Mesendoderm (in vitro differentiated cells): ENCODE results near the gene RCAN3.
"Not testable (repeated sequence)": the region's sequence is repeated elsewhere in the genome, so short reads cannot be mapped to it uniquely, and the experiment has no call there.

ENCODE experiments used
- DNase-seq: peaks from one replicate; pipeline ENCODE4 v3.0.0; 2013
- H2AK5ac ChIP-seq: 2 replicates; pipeline ENCODE4 v1.6.1; 2013; ENCODE audit warnings: low read length, inconsistent platforms
- H2BK120ac ChIP-seq: 2 replicates; pipeline ENCODE4 v1.6.1; 2013; ENCODE audit warnings: low read depth, mild to moderate bottlenecking, low read length, moderate library complexity, mixed read lengths
- H2BK15ac ChIP-seq: replicated peaks from 2 replicates; pipeline ENCODE4 v1.6.1; 2013; ENCODE audit warnings: low read depth, mild to moderate bottlenecking, moderate library complexity
- H2BK5ac ChIP-seq: 2 replicates; pipeline ENCODE4 v1.6.1; 2013; ENCODE audit warnings: low read length, inconsistent platforms
- H3K18ac ChIP-seq: 2 replicates; pipeline ENCODE4 v1.6.1; 2013; ENCODE audit warnings: mild to moderate bottlenecking, low read length, mixed read lengths
- H3K23ac ChIP-seq: one replicate; pipeline ENCODE4 v1.6.1; 2013; ENCODE audit warnings: low read length
- H3K27ac ChIP-seq: 2 replicates; pipeline ENCODE4 v1.5.1; 2013; ENCODE audit warnings: low read depth, mild to moderate bottlenecking, inconsistent platforms, low read length, moderate library complexity
- H3K27me3 ChIP-seq: 2 replicates; pipeline ENCODE4 v1.6.1; 2013; ENCODE audit warnings: low read length, control low read depth, mild to moderate bottlenecking, inconsistent platforms; ENCODE audit not compliant: insufficient read depth, poor library complexity
- H3K36me3 ChIP-seq: 2 replicates; pipeline ENCODE4 v1.6.1; 2013; ENCODE audit warnings: low read length, inconsistent platforms; ENCODE audit not compliant: control insufficient read depth, insufficient read depth
- H3K4ac ChIP-seq: one replicate; pipeline ENCODE4 v1.6.1; 2013; ENCODE audit warnings: low read depth, mild to moderate bottlenecking, low read length, moderate library complexity
- H3K4me1 ChIP-seq: 2 replicates; pipeline ENCODE4 v1.6.1; 2013; ENCODE audit warnings: low read depth, low read length, inconsistent platforms; ENCODE audit not compliant: control insufficient read depth
- H3K4me2 ChIP-seq: 2 replicates; pipeline ENCODE4 v1.6.1; 2013; ENCODE audit warnings: low read length
- H3K4me3 ChIP-seq: 2 replicates; pipeline ENCODE4 v1.5.1; 2013; ENCODE audit warnings: mild to moderate bottlenecking, low read length
- H3K56ac ChIP-seq: one replicate; pipeline ENCODE4 v1.6.1; 2013; ENCODE audit warnings: low read length
- H3K79me1 ChIP-seq: 2 replicates; pipeline ENCODE4 v1.6.1; 2013; ENCODE audit warnings: low read length, inconsistent platforms
- H3K79me2 ChIP-seq: 2 replicates; pipeline ENCODE4 v1.6.1; 2013; ENCODE audit warnings: mild to moderate bottlenecking, low read length; ENCODE audit not compliant: control insufficient read depth, insufficient read depth
- H3K9ac ChIP-seq: 2 replicates; pipeline ENCODE4 v1.6.1; 2013; ENCODE audit warnings: low read length, inconsistent platforms
- H4K5ac ChIP-seq: one replicate; pipeline ENCODE4 v1.6.1; 2013; ENCODE audit warnings: low read length
- H4K8ac ChIP-seq: one replicate; pipeline ENCODE4 v1.6.1; 2013; ENCODE audit warnings: low read depth, mild to moderate bottlenecking, control low read depth, low read length, moderate library complexity
- WGBS: extraction: QIAGEN DNeasy Blood & Tissue Kit; methylation state at CpG from one replicate; pipeline ENCODE4 v1.1.7; 2013; ENCODE audit warnings: low lambda C conversion rate, missing lambda C conversion rate; ENCODE audit not compliant: insufficient coverage; ENCODE audit errors: extremely low coverage; 5-methylcytosine and 5-hydroxymethylcytosine counted together

The RCAN3 gene

GRCh38 chr1:24515671-24516209, 13.1 kb downstream of the RCAN3 start:
- not testable (repeated sequence) for H2BK15ac ChIP-seq

GRCh38 chr1:24516506-24516905, 13.9 kb downstream of the RCAN3 start:
- Histone ChIP-seq H3K4ac (no peak overlapping the region), H3K18ac (no peak overlapping the region), H4K5ac (no peak overlapping the region), H3K9ac (no peak overlapping the region), H3K36me3 (peaks cover 1% of the 10 kb centered on the region), H3K27ac (no peak overlapping the region), H3K4me2 (no peak overlapping the region), H3K4me1 (no peaks in the 10 kb centered on the region), H4K8ac (no peak overlapping the region), H2BK15ac (no peak overlapping the region), H2AK5ac (no peak overlapping the region), H3K56ac (no peak overlapping the region), H3K4me3 (no peak overlapping the region), H3K23ac (no peak overlapping the region), H2BK5ac (no peak overlapping the region), H3K79me1 (peaks cover 6% of the 10 kb centered on the region), H2BK120ac (no peak overlapping the region), H3K79me2 (peaks cover 4% of the 10 kb centered on the region), H3K27me3 (no peaks in the 10 kb centered on the region)
- WGBS, result no CpG with 5 or more reads among the region's 12 CpGs
- no peak for DNase-seq

More at GRCh38 chr1:24515671-24516209, 13.1 kb downstream of the RCAN3 start:
- H3K4ac ChIP-seq, H3K4me2 ChIP-seq, H3K36me3 ChIP-seq, H3K27me3 ChIP-seq, H3K4me1 ChIP-seq, H3K4me3 ChIP-seq, H3K79me1 ChIP-seq, H2AK5ac ChIP-seq, DNase-seq, H4K8ac ChIP-seq, H3K18ac ChIP-seq, H3K79me2 ChIP-seq, H3K23ac ChIP-seq, H3K9ac ChIP-seq, H3K27ac ChIP-seq, H2BK120ac ChIP-seq, H2BK5ac ChIP-seq, H4K5ac ChIP-seq, H3K56ac ChIP-seq: not testable (repeated sequence)
- no CpG with 5 or more reads among the region's 14 CpGs for WGBS

- H4K5ac ChIP-seq, result no peak overlapping the region
- no CpG with 5 or more reads among the region's 4 CpGs for WGBS
- no peak overlapping the region for H3K23ac ChIP-seq
Measured at GRCh38 chr1:24517898-24518297, 15.3 kb downstream of the RCAN3 start.

GRCh38 chr1:24520282-24520681, 17.6 kb downstream of the RCAN3 start:
- H3K79me2 ChIP-seq, H3K4me3 ChIP-seq, H3K4me1 ChIP-seq, H2BK15ac ChIP-seq, H3K27ac ChIP-seq, DNase-seq, H2BK120ac ChIP-seq, H3K4me2 ChIP-seq, H3K36me3 ChIP-seq, H4K8ac ChIP-seq, H2BK5ac ChIP-seq, H4K5ac ChIP-seq, H3K4ac ChIP-seq, H3K23ac ChIP-seq, H3K18ac ChIP-seq, H3K79me1 ChIP-seq, H3K56ac ChIP-seq, H3K27me3 ChIP-seq, H3K9ac ChIP-seq, H2AK5ac ChIP-seq: not testable (repeated sequence)
- WGBS, result no CpG with 5 or more reads among the region's 5 CpGs

More at GRCh38 chr1:24517898-24518297, 15.3 kb downstream of the RCAN3 start:
- Histone ChIP-seq H2BK5ac (no peak overlapping the region), H3K4me1 (no peaks in the 10 kb centered on the region), H3K27me3 (no peaks in the 10 kb centered on the region), H3K79me1 (peaks cover 2% of the 10 kb centered on the region), H2AK5ac (no peak overlapping the region), H3K4ac (no peak overlapping the region), H3K4me2 (no peak overlapping the region), H3K79me2 (no peaks in the 10 kb centered on the region), H3K9ac (no peak overlapping the region), H2BK15ac (no peak overlapping the region), H3K27ac (no peak overlapping the region), H3K4me3 (no peak overlapping the region), H3K18ac (no peak overlapping the region), H2BK120ac (no peak overlapping the region), H3K36me3 (no peaks in the 10 kb centered on the region), H4K8ac (no peak overlapping the region), H3K56ac (no peak overlapping the region)
- no peak for DNase-seq

GRCh38 chr1:24525606-24526005, 23.0 kb downstream of the RCAN3 start:
- Histone ChIP-seq H2BK120ac (no peak overlapping the region), H3K27me3 (no peaks in the 10 kb centered on the region), H3K27ac (no peak overlapping the region), H3K4me1 (peaks cover 3% of the 10 kb centered on the region), H2AK5ac (no peak overlapping the region), H4K5ac (no peak overlapping the region), H3K23ac (no peak overlapping the region), H3K4me2 (no peak overlapping the region), H2BK5ac (no peak overlapping the region), H2BK15ac (no peak overlapping the region), H3K18ac (no peak overlapping the region), H3K56ac (no peak overlapping the region), H3K4me3 (no peak overlapping the region), H3K79me1 (peaks cover 1% of the 10 kb centered on the region), H3K79me2 (no peaks in the 10 kb centered on the region), H3K4ac (no peak overlapping the region), H4K8ac (no peak overlapping the region), H3K9ac (no peak overlapping the region), H3K36me3 (no peaks in the 10 kb centered on the region)
- no CpG with 5 or more reads among the region's 6 CpGs for WGBS
- peak; percentile 76 for DNase-seq

- no CpG with 5 or more reads among the region's 7 CpGs for WGBS
Measured at GRCh38 chr1:24526045-24526444, 23.4 kb downstream of the RCAN3 start.

More at GRCh38 chr1:24526045-24526444, 23.4 kb downstream of the RCAN3 start:
- Histone ChIP-seq H3K79me1 (peaks cover 1% of the 10 kb centered on the region), H3K4me2 (no peak overlapping the region), H2BK120ac (no peak overlapping the region), H3K9ac (no peak overlapping the region), H3K18ac (no peak overlapping the region), H2BK15ac (no peak overlapping the region), H3K23ac (no peak overlapping the region), H2BK5ac (no peak overlapping the region), H3K79me2 (no peaks in the 10 kb centered on the region), H4K8ac (no peak overlapping the region), H3K4me3 (no peak overlapping the region), H3K4me1 (peaks cover 3% of the 10 kb centered on the region), H4K5ac (no peak overlapping the region), H2AK5ac (no peak overlapping the region), H3K27me3 (no peaks in the 10 kb centered on the region), H3K36me3 (no peaks in the 10 kb centered on the region), H3K56ac (no peak overlapping the region), H3K4ac (no peak overlapping the region), H3K27ac (no peak overlapping the region)
- no peak for DNase-seq
